Dedifferentiated amniotic fluid mesenchymal stem cell (primary cell): ENCODE data around the gene SAXO2.
"Not testable (repeated sequence)": the region's sequence is repeated elsewhere in the genome, so short reads cannot be mapped to it uniquely, and the experiment has no call there.

ENCODE experiments used
- DNase-seq: peaks from one replicate; pipeline ENCODE4 v3.0.0-alpha.2; 2016; ENCODE audit errors: extremely low spot score

The SAXO2 gene

GRCh38 chr15:82286475-82286874, 23.9 kb downstream of the SAXO2 start:
- not testable (repeated sequence) for DNase-seq

DNA sequence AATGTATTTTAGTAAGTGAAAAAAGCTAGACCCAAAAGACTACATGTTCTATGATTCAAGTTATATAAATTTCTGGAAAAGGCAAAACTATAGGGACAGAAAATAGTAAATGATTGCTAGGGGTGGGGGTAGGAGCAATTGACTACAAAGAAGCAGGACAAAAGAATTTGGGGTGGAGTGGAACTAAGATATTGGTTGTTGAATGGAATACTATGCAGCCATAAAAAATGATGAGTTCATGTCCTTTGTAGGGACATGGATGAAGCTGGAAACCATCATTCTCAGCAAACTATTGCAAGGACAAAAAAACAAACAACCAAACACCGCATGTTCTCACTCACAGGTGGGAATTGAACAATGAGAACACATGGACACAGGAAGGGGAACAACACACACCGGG, 25.6 kb downstream of the SAXO2 start:
- DNase-seq = not testable (repeated sequence)

DNA sequence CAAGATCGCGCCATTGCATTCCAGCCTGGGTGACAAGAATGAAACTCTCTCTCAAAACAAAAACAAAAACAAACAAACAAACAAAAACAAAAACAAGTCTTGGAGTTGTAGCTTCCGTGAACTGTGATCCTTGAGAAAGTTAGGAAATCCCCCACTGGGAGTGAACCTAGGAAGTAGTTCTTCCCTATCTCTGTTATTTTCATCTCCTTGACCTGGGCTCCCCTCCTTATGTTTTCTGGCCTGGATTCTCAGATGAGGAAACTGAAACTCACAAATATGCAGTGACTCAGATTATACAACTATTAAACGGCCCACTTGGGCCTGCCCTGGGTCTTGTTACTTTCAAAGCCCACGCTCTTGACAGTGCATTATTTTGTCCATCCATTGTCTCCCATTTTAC, 29.7 kb downstream of the SAXO2 start:
- DNase-seq = no peak

- no peak for DNase-seq
Measured at GRCh38 chr15:82294061-82294690, 31.6 kb downstream of the SAXO2 start.

GRCh38 chr15:82297546-82297945, 34.9 kb downstream of the SAXO2 start:
- no peak for DNase-seq

GRCh38 chr15:82298032-82298431, 35.4 kb downstream of the SAXO2 start:
- DNase-seq = no peak

- DNase-seq = no peak
Measured at GRCh38 chr15:82298520-82298919, 35.9 kb downstream of the SAXO2 start.

DNA sequence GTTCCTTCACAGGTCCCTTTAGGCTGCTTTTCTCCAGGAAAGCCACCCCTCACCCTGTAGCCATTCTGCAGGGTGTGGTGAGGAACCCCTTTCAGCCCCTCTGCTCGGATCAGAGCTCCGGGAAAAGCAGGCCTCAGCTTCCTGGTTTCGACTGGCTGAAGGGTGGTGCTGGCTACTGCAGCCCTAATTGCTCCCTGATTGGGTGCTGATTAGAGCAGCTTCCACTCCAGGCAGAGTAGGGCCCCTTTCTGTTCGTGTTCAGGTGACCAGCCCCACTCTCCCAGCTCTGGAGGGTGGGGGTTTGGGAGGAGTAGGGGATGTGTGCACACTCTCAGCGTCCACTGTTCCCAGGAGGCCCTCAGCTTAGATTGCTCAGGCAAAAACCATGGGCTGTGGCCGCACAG, 36.9 kb downstream of the SAXO2 start:
- not testable (repeated sequence) for DNase-seq

- DNase-seq = not testable (repeated sequence)
Measured at GRCh38 chr15:82300326-82300725, 37.7 kb downstream of the SAXO2 start.

DNA sequence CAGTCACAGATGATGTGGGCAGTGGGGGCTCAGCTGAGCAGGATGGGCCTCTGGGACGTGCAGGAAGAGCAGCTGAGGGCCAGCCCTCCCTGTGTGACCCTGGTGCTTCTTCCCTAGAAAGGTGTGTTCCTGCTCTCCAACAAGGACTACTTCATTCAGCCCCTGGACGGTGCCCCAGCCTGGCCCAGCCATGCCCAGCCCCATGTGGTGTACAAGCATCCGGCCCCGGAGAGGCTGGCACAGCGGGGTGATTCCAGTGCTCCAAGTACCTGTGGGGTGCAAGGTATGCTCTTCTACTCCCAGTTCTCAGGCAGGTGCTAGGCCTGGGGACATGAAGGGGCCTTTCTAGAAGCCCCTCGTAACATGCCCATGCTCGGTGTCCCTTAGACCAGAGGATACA, 38.3 kb downstream of the SAXO2 start:
- DNase-seq = no peak

DNA sequence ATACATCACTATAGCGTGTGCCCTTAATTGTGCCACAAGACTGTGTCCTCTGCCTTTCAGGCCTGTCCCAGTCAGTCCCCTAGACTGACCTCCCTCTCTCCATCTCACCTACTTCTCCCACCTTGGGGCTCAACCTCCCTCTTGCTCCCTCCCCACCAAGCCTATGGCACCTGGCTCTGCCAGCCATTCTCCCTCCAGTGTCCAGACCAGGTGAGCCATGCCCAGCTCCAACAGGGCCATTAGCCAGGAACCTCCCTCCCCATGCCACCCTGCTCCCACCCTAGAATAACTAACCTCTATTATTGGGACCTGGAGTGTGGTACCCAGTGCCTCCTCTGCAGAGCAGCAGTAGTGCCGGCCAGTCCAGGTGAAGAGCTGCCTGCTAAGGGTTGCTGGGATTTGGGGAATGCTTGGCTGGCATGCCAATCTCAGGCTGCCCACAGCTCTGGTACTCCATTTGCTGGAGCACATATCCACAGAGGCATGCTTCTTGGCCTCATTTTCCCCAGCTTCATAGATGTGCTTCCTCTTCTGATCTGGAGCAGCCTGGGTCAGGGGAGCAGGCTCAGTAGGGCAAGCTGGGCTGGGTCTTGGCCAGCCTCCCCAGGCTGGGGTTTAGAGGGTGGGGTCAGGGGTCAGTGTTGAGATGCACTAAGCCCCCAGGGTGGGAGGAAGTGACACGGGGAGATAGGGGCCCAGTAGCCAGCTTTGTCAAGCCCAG, 38.8 kb downstream of the SAXO2 start:
- no peak for DNase-seq

DNA sequence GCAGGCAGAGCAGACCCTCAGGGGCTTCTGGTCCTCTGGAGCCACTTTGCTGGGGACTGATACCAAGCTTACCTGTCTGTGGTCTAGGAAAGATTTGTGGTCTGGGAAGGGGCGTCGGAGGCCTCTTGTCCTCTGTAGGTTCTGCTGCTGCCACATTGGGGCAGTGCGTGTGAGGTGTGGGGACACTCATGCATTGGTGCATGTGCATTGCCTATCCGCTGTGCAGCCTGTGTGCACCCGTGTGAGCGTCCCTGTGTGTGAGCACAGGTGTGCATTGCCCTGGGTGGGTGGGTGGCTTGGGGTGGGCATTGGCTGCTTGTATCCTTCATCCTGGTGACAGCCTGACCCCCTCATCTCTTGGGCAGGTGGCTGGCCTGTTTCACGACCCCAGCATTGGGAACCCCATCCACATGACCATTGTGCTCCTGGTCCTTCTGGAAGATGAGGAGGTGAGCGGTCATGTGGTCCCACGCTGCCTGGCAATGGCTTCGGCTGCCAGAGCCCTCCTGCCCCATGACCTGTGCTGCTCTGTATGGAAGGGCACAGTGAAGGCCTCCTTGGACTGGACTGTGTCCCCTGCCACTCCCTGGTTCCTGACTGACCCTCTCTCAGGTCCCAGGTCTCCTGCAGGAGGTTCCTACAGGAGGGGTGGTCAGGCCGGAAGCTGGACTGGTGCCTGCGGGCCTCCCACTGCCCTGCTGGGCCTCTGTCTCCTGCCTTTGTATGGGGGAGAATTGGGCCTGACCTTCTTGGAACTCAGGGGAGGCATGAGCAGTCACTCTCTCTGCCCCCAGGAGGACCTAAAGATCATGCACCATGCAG, 41.5 kb downstream of the SAXO2 start:
- DNase-seq = no peak

GRCh38 chr15:82304778-82305090, 42.1 kb downstream of the SAXO2 start:
- no peak for DNase-seq

DNA sequence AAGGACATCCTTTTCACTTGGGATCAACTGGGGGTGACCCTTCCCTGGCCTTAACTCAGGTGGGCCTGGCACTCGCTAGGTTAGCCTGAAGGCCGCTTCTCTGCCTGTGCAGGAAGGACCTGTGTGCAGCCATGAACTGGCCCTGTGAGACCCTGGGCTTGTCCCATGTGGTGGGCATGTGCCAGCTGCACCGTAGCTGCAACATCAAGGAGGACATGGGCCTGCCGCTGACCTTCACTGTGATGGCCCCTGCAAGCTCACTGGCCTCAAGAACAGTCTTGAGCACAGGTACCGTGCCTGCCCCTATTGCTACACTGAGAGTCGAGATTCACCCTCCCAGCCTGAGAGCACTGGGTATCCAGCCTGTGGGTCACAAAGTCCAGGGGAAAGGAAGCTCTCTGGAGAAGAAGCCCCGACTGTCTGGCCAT, 43.0 kb downstream of the SAXO2 start:
- DNase-seq = no peak

DNA sequence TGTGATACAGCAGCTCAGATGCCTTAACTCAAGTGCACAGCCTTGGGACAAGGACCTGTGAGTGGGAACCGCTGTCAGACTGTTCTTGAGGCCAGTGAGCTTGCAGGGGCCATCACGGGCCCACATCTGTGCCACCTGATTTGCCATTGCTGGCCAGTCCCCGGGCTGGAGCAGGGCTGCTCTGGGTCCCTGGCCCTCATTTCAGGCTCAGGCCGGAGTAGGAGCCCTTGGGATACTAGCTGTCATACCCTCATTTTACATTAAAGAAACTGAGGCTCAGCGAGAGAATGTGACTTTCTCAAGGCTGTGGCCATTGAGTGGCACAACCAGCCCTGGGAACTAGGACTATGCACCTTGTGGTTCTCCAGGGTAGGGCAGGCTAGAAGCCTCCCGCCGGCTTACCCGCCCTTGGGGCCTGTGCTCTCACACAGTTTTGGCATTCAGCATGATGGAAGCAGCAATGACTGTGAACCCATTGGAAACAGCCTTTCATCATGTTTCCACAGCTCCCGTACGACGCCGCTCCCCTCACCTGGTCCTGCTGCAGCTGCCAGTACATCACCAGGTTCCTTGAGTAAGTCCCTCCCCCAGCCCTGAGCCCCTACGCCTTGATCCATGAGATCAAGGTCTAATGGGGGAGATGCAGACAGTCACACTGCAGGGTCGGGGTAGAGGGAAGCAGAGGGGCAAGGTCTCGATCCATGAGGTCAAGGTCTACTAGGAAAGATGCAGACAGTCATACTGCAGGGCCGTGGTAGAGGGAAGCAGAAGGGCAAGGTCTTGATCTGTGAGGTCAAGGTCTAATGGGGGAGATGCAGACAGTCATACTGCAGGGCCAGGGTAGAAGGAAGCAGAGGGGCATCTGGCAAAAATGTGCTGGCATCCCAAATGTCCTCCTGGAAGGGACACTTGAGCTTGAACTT, 44.4 kb downstream of the SAXO2 start:
- DNase-seq = peak; percentile 0

- DNase-seq = peak; percentile 2
Measured at GRCh38 chr15:82307714-82308081, 45.1 kb downstream of the SAXO2 start.

DNA sequence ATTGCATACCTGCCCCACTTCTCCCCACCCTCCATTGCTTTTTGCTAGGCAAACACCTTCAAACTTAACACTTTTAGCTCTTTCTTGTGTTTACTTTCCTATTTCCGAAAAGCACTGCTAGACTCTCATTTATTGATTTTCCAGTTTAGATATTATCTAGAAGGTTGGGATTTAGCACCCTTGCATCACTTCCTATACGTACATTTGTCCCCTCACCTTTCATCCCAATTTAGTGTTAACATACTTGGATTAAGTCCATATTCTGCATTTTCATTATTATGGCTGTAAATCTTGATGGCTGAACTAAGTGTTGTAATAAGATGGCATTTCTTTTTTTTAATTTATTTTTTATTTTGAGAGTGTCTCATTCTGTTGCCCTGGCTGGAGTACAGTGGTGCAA, 47.2 kb downstream of the SAXO2 start:
- no peak for DNase-seq

DNA sequence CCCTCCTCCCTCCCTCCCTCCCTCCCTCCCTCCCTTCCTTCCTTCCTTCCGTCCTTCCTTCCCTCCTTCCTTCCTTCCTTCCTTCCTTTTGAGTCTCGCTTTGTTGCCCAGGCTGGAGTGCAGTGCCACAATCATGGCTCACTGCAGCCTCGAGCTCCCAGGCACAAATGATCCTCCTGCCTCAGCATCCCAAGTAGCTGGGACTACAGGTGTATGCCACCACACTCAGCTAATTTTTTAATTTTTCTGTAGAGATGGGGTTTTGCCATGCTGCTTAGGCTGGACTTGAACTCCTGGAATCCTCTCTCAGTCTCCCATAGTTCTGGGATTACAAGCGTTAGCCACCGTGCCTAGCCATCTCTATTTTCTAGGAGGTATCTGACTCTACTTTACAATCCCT, 48.7 kb downstream of the SAXO2 start:
- not testable (repeated sequence) for DNase-seq

GRCh38 chr15:82312586-82313349, 50.1 kb downstream of the SAXO2 start:
- DNase-seq = no peak

DNA sequence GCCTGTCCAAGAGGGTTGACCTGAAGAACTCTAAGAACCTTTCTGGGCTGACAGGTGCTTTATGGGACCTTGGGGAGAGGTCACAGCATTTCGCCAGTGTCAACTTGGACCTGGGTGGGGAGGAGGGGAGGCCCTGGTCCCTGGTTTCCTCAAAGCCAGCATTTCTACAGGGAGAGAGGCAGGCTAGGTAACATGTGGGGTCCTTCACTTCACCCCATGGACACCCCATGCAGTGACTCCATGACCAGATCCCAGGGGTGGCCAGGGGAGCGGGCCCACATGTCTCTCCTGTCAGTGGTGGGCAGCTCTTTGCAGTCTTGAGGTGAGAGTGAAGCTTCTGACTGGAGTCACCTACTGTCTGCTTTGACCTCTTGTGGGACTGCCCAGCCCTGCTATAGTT, 50.8 kb downstream of the SAXO2 start:
- DNase-seq = no peak
